DMS153 treated with DMSO at 0.1 percent for 48 hours (cell line): Measurements from ENCODE around the gene KLHL29.

ENCODE experiments used
- DNase-seq: peaks from one replicate; lab custom pipeline; 2025; ENCODE audit not compliant: unreplicated experiment; lab: John Stamatoyannopoulos, UW

KLHL29 gene

GRCh38 chr2:23544589-23545295 is 159.8 kb downstream of the KLHL29 start:
- no peak for DNase-seq

- DNase-seq: no peak
Observed at GRCh38 chr2:23545396-23545795, 160.4 kb downstream of the KLHL29 start.

- DNase-seq: no peak
Observed at GRCh38 chr2:23545811-23546210, 160.8 kb downstream of the KLHL29 start.

- no peak for DNase-seq
Observed at GRCh38 chr2:23546913-23547312, 161.9 kb downstream of the KLHL29 start.

GRCh38 chr2:23547725-23548124 is 162.7 kb downstream of the KLHL29 start:
- DNase-seq: no peak

GRCh38 chr2:23548143-23548769 is 163.3 kb downstream of the KLHL29 start:
- DNase-seq: no peak

- peak; percentile 36 for DNase-seq
Observed at GRCh38 chr2:23549051-23549450, 164.1 kb downstream of the KLHL29 start.

GRCh38 chr2:23549821-23550530 is 165.0 kb downstream of the KLHL29 start:
- no peak for DNase-seq

- no peak for DNase-seq
Observed at GRCh38 chr2:23550553-23550952, 165.6 kb downstream of the KLHL29 start.

- DNase-seq: no peak
Observed at GRCh38 chr2:23551875-23552274, 166.9 kb downstream of the KLHL29 start.

- DNase-seq: no peak
Observed at GRCh38 chr2:23553561-23553960, 168.6 kb downstream of the KLHL29 start.

- no peak for DNase-seq
Observed at GRCh38 chr2:23554054-23554697, 169.2 kb downstream of the KLHL29 start.

GRCh38 chr2:23555944-23556343 is 171.0 kb downstream of the KLHL29 start:
- DNase-seq: no peak

- DNase-seq: peak; percentile 83
Observed at GRCh38 chr2:23556929-23557328, 171.9 kb downstream of the KLHL29 start.

GRCh38 chr2:23557455-23557854 is 172.5 kb downstream of the KLHL29 start:
- DNase-seq: no peak

GRCh38 chr2:23559561-23560239 is 174.7 kb downstream of the KLHL29 start:
- no peak for DNase-seq

- no peak for DNase-seq
Observed at GRCh38 chr2:23561088-23561487, 176.1 kb downstream of the KLHL29 start.

- no peak for DNase-seq
Observed at GRCh38 chr2:23561544-23561943, 176.6 kb downstream of the KLHL29 start.

- no peak for DNase-seq
Observed at GRCh38 chr2:23562143-23562542, 177.2 kb downstream of the KLHL29 start.

GRCh38 chr2:23563151-23563550 is 178.2 kb downstream of the KLHL29 start:
- DNase-seq: no peak
